HepG2 (cell line): ENCODE data around the gene DCST2. TPM values are rescaled to one million over a fixed set of nuclear protein-coding genes. Genes with fewer than 3 reads are reported as not detected.

Experiments
- ATAC-seq: fragments of 200-7000 bp; cut with Tn5 transposase; 3 replicates; pipeline ENCODE4 v1.9.1; 2020; ENCODE audit warnings: mild to moderate bottlenecking, moderate library complexity
- BruUV-seq: library from RNA; stranded (reverse); fragments of 400-500 nt; replicated peaks from 2 replicates; lab custom pipeline; 2021; lab: Mats Ljungman, UMichigan
- CTCF ChIA-PET: fragments of 300-600 bp; formaldehyde crosslinking; extraction: SDS; loops from one replicate; lab custom pipeline; 2021; ENCODE audit warnings: low total read pairs, inconsistent platforms, low intra/inter-chr PET ratio; lab: Yijun Ruan, JAX
- POLR2A ChIA-PET: fragments of 350-600 bp; sonication (Branson Sonifier 250); formaldehyde crosslinking; loops from one replicate; lab custom pipeline; 2020; ENCODE audit warnings: antibody characterized with exemption, inconsistent platforms; lab: Yijun Ruan, JAX
- DNase-seq: peaks from one replicate; pipeline ENCODE4 v3.0.0-alpha.2; 2015; ENCODE audit warnings: low spot score
- FAIRE-seq: peaks from 3 replicates; lab custom pipeline; 2011; peaks lifted over from hg19 to GRCh38; lab: Jason Lieb, UNC
- H2AFZ ChIP-seq: one replicate; pipeline ENCODE4 v1.6.1; 2011; ENCODE audit warnings: low read length, inconsistent platforms
- H3K27ac ChIP-seq: fragments of 300-600 bp; 3 replicates; pipeline ENCODE4 v1.8.0; 2011; ENCODE audit warnings: mixed run types, mild to moderate bottlenecking, mixed read lengths, low read length, inconsistent platforms; ENCODE audit not compliant: insufficient read depth; ENCODE audit errors: extremely low read length
- H3K27me3 ChIP-seq, 2 experiments: fragments of 200-600 bp in 1 of 2; 2 replicates in 1 of 2; 3 replicates in 1 of 2; pipeline versions ENCODE4 v1.6.0 to v1.8.0; 2011; ENCODE audit warnings: low read length in 2 of 2, mild to moderate bottlenecking in 2 of 2, moderate library complexity in 2 of 2, inconsistent platforms in 1 of 2; ENCODE audit not compliant: insufficient read depth in 2 of 2, control insufficient read depth in 1 of 2
- H3K36me3 ChIP-seq, 2 experiments: fragments of 200-600 bp in 1 of 2; replicated peaks in 1 of 2; 2 replicates in 1 of 2; 3 replicates in 1 of 2; pipeline versions ENCODE4 v1.5.1 to v1.8.0; 2011; ENCODE audit warnings: low read length in 2 of 2, inconsistent platforms in 1 of 2; ENCODE audit not compliant: insufficient read depth in 2 of 2, control insufficient read depth in 1 of 2
- H3K4me1 ChIP-seq: 2 replicates; pipeline ENCODE4 v1.5.1; 2012; ENCODE audit warnings: low read length, inconsistent platforms; ENCODE audit not compliant: insufficient read depth
- H3K4me2 ChIP-seq: 2 replicates; pipeline ENCODE4 v1.6.0; 2011; ENCODE audit warnings: low read depth, low read length, inconsistent platforms
- H3K4me3 ChIP-seq, 3 experiments: fragments of 200-600 bp in 1 of 3; sonication (generic), shearing (Covaris generic) in 1 of 3; replicated peaks in 1 of 3; 2 replicates each; pipeline ENCODE4 v1.5.1; 2011 to 2016; ENCODE audit warnings: low read length in 3 of 3, inconsistent platforms in 2 of 3, low read depth in 2 of 3, mild to moderate bottlenecking in 2 of 3, control low read depth in 1 of 3, mixed read lengths in 1 of 3; ENCODE audit not compliant: insufficient read depth in 1 of 3
- H3K79me2 ChIP-seq: one replicate; pipeline ENCODE4 v1.6.1; 2011; ENCODE audit warnings: low read length, inconsistent platforms; ENCODE audit not compliant: insufficient read depth
- H3K9ac ChIP-seq: 2 replicates; pipeline ENCODE4 v1.6.0; 2011; ENCODE audit warnings: mild to moderate bottlenecking, low read depth, low read length, inconsistent platforms; ENCODE audit not compliant: insufficient read depth
- H3K9me3 ChIP-seq: 2 replicates; pipeline ENCODE4 v1.5.1; 2012; ENCODE audit warnings: mild to moderate bottlenecking, low read length
- H4K20me1 ChIP-seq: 2 replicates; pipeline ENCODE4 v1.6.0; 2011; ENCODE audit warnings: inconsistent platforms, mild to moderate bottlenecking, low read length, moderate library complexity; ENCODE audit not compliant: insufficient read depth
- AGO2 ChIP-seq: fragments of 200-400 bp; formaldehyde crosslinking; optimal IDR thresholded peaks from 2 replicates; pipeline ENCODE3; 2017; ENCODE audit warnings: mild to moderate bottlenecking, low read depth, low read length, moderate library complexity
- HNRNPUL1 ChIP-seq: fragments of 200-400 bp; formaldehyde crosslinking; IDR thresholded peaks from 2 replicates; pipeline ENCODE4 v1.6.1; 2017; ENCODE audit warnings: low read depth, mild to moderate bottlenecking, low read length, moderate library complexity
- PAXIP1 ChIP-seq: sonication (generic); formaldehyde crosslinking; conservative IDR thresholded peaks from 2 replicates; pipeline ENCODE4 v1.4.0; 2020; ENCODE audit warnings: mild to moderate bottlenecking, missing genetic modification reagents, moderate library complexity
- SETDB1 ChIP-seq: sonication (generic); formaldehyde crosslinking; IDR thresholded peaks from 2 replicates; pipeline ENCODE4 v1.5.1; 2020; ENCODE audit warnings: missing genetic modification reagents, mild to moderate bottlenecking, borderline replicate concordance
- whole genome bisulfite sequencing: methylation state at CpG from one replicate; pipeline ENCODE4 v1.1.6; 2017; ENCODE audit warnings: low lambda C conversion rate; 5-methylcytosine and 5-hydroxymethylcytosine counted together
- in situ Hi-C: cut with HindIII; loops from 2 replicates; pipeline ENCODE4 v1.10.0; 2017; ENCODE audit warnings: low pct_unique_long_range_greater_than_20kb; ENCODE audit not compliant: extremely low pct_ligation_motif_present
- intact Hi-C: fragments of 100-400 bp; cut with micrococcal nuclease; formaldehyde crosslinking; loops from one replicate; pipeline ENCODE4 v1.10.0; 2022; ENCODE audit not compliant: unreplicated experiment
- microRNA-seq: library from miRNA; unstranded; fragments of <30 nt; microRNA quantifications from one replicate; pipeline ENCODE4, GENCODE V29; 2020
- polyA plus RNA-seq, 8 experiments: library from polyadenylated mRNA; depleted of rRNA in 3 of 8; stranded (reverse) in 7 of 8; unstranded in 1 of 8; fragments of >200 nt; fragmentation: Illumina TruSeq in 4 of 8; extraction: Trizol in 4 of 8; gene quantifications; 2 replicates each; pipeline versions ENCODE4 v1.2.1 to v1.2.3, GENCODE V29; 2011 to 2016; ENCODE audit warnings: low read depth in 4 of 8, missing spikeins in 1 of 8, mixed read lengths in 1 of 8; ENCODE audit not compliant: insufficient read depth in 1 of 8
- small RNA-seq, 3 experiments: library from RNA; depleted of rRNA; stranded (forward); fragments of <200 nt; gene quantifications; one replicate each; pipeline ENCODE3, GENCODE V24; 2012; ENCODE audit warnings: low read depth in 2 of 3, low replicate concordance in 1 of 3; ENCODE audit not compliant: insufficient read length in 3 of 3, insufficient read depth in 2 of 3
- total RNA-seq, 5 experiments: library from RNA; depleted of rRNA; stranded (reverse); fragments of >200 nt; fragmentation: Illumina TruSeq; extraction: Trizol; gene quantifications; 2 replicates each; pipeline ENCODE4 v1.2.3, GENCODE V29; 2016; ENCODE audit warnings: low read depth in 1 of 5
- TF ChIP-seq, protein P1 (sequence below): sonication (generic); formaldehyde crosslinking; IDR thresholded peaks from 2 replicates; pipeline ENCODE4 v1.5.0; 2020; ENCODE audit warnings: mild to moderate bottlenecking, missing genetic modification reagents

Gene DCST2
- total and polyA plus RNA-seq, 2 of the 13 experiments (the other 11 are each of a cell fraction or from before 2014, with no cell fraction given) = 0.74 TPM; not detected in 1

- no TSS peak for BruUV-seq
- in situ Hi-C loops = no loop called here
- H3K4me3 ChIP-seq = peak overlapping the region in 1 of 3 experiments; percentile 75; a peak in 2 of 6 replicates
Observed at GRCh38 chr1:154968731-154969130, 64.8 kb downstream of the DCST2 start.

More at GRCh38 chr1:154968731-154969130, 64.8 kb downstream of the DCST2 start:
- Histone ChIP-seq H3K79me2 (peaks cover 41% of the 10 kb centered on the region), H3K9me3 (no peaks in the 10 kb centered on the region), H3K9ac (peak overlapping the region; percentile 63; the same call in 1 of the 2 replicates), H4K20me1 (no peaks in the 10 kb centered on the region)
- TF ChIP-seq PAXIP1 (no peak), SETDB1 (CRISPR knock-in tag) (no peak), HNRNPUL1 (no peak), AGO2 (peak; percentile 19)
- TF ChIP-seq, protein P1, sequence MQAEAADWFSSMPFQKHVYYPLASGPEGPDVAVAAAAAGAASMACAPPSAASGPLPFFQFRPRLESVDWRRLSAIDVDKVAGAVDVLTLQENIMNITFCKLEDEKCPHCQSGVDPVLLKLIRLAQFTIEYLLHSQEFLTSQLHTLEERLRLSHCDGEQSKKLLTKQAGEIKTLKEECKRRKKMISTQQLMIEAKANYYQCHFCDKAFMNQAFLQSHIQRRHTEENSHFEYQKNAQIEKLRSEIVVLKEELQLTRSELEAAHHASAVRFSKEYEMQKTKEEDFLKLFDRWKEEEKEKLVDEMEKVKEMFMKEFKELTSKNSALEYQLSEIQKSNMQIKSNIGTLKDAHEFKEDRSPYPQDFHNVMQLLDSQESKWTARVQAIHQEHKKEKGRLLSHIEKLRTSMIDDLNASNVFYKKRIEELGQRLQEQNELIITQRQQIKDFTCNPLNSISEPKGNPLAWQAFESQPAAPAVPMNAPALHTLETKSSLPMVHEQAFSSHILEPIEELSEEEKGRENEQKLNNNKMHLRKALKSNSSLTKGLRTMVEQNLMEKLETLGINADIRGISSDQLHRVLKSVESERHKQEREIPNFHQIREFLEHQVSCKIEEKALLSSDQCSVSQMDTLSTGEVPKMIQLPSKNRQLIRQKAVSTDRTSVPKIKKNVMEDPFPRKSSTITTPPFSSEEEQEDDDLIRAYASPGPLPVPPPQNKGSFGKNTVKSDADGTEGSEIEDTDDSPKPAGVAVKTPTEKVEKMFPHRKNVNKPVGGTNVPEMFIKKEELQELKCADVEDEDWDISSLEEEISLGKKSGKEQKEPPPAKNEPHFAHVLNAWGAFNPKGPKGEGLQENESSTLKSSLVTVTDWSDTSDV (CRISPR knock-in tag) = no peak
- TF ChIP-seq, all 625 proteins: peak for 1
- H3K36me3 ChIP-seq = peaks cover 21 to 49% of the 10 kb centered on the region in 2 experiments
- ChIA-PET POLR2A (no interaction called here), CTCF (no interaction called here)
- no peak for ATAC-seq
- H3K27me3 ChIP-seq = no peaks in the 10 kb centered on the region
- intact Hi-C loops = no loop called here
- no peak overlapping the region for H2AFZ ChIP-seq
- 91% methylated on average over 3 of the region's 3 CpGs for WGBS
- peak overlapping the region; percentile 38 for H3K27ac ChIP-seq
- FAIRE-seq = no peak
- peaks cover 77% of the 10 kb centered on the region for H3K4me1 ChIP-seq
- no peak for DNase-seq
- H3K4me2 ChIP-seq = peak overlapping the region; percentile 100

Small RNA genes within 50 kb of the gene (microRNA-seq; reads per million reads assigned to microRNA genes)
- not detected for gene MIR4258

Small RNA genes within 50 kb of the gene (small RNA-seq; reads per million reads assigned to genes)
- 0 reads per million in 3 experiments for gene MIR4258

Other genes starting within 250 kb of the DCST2 start
- gene KCNN3, start 163.5 kb downstream of the DCST2 start, total RNA-seq (2016; rRNA removed; fragmentation: Illumina TruSeq; extraction: Trizol) = not detected in 2 replicates
- 0.01 TPM in 1 of 2 replicates, not detected in the other for gene KCNN3, start 163.5 kb downstream of the DCST2 start, polyA plus RNA-seq (2011; rRNA removed)
- gene PMVK, start 97.1 kb downstream of the DCST2 start, total RNA-seq (2016; rRNA removed; fragmentation: Illumina TruSeq; extraction: Trizol) = 3.9 and 7.5 TPM in 2 replicates
- 12.6 and 17.4 TPM in 2 replicates for gene PMVK, start 97.1 kb downstream of the DCST2 start, polyA plus RNA-seq (2011; rRNA removed)
- gene PBXIP1, start 77.7 kb downstream of the DCST2 start, total RNA-seq (2016; rRNA removed; fragmentation: Illumina TruSeq; extraction: Trizol) = 7.3 and 16.3 TPM in 2 replicates
- gene PBXIP1, start 77.7 kb downstream of the DCST2 start, polyA plus RNA-seq (2011; rRNA removed) = 31.9 and 40.0 TPM in 2 replicates
- 20.3 and 21.3 TPM in 2 replicates for gene PYGO2, start 72.0 kb downstream of the DCST2 start, total RNA-seq (2016; rRNA removed; fragmentation: Illumina TruSeq; extraction: Trizol)
- gene PYGO2, start 72.0 kb downstream of the DCST2 start, polyA plus RNA-seq (2011; rRNA removed) = 21.8 and 24.3 TPM in 2 replicates
- 52.0 and 55.0 TPM in 2 replicates for gene SHC1, start 63.0 kb downstream of the DCST2 start, total RNA-seq (2016; rRNA removed; fragmentation: Illumina TruSeq; extraction: Trizol)
- gene SHC1, start 63.0 kb downstream of the DCST2 start, polyA plus RNA-seq (2011; rRNA removed) = 137 and 146 TPM in 2 replicates
- gene CKS1B, start 59.1 kb downstream of the DCST2 start, total RNA-seq (2016; rRNA removed; fragmentation: Illumina TruSeq; extraction: Trizol) = 217 and 268 TPM in 2 replicates
- 122 and 222 TPM in 2 replicates for gene CKS1B, start 59.1 kb downstream of the DCST2 start, polyA plus RNA-seq (2011; rRNA removed)
- gene FLAD1, start 50.4 kb downstream of the DCST2 start, total RNA-seq (2016; rRNA removed; fragmentation: Illumina TruSeq; extraction: Trizol) = 32.8 and 32.9 TPM in 2 replicates
- 25.9 and 30.3 TPM in 2 replicates for gene FLAD1, start 50.4 kb downstream of the DCST2 start, polyA plus RNA-seq (2011; rRNA removed)
- 0.29 TPM in 1 of 2 replicates, not detected in the other for gene LENEP, start 40.2 kb downstream of the DCST2 start, total RNA-seq (2016; rRNA removed; fragmentation: Illumina TruSeq; extraction: Trizol)
- gene LENEP, start 40.2 kb downstream of the DCST2 start, polyA plus RNA-seq (2011; rRNA removed) = not detected in 2 replicates
- 10.1 and 15.5 TPM in 2 replicates for gene ZBTB7B, start 31.0 kb downstream of the DCST2 start, total RNA-seq (2016; rRNA removed; fragmentation: Illumina TruSeq; extraction: Trizol)
- gene ZBTB7B, start 31.0 kb downstream of the DCST2 start, polyA plus RNA-seq (2011; rRNA removed) = 17.5 and 22.3 TPM in 2 replicates
- not detected in 2 replicates for gene DCST1, start within 50 bp of the DCST2 start, total RNA-seq (2016; rRNA removed; fragmentation: Illumina TruSeq; extraction: Trizol)
- gene DCST1, start within 50 bp of the DCST2 start, polyA plus RNA-seq (2011; rRNA removed) = 0.04 TPM in 1 of 2 replicates, not detected in the other
- gene ADAM15, start 17.5 kb upstream of the DCST2 start, total RNA-seq (2016; rRNA removed; fragmentation: Illumina TruSeq; extraction: Trizol) = 12.3 and 25.6 TPM in 2 replicates
- 17.9 and 24.0 TPM in 2 replicates for gene ADAM15, start 17.5 kb upstream of the DCST2 start, polyA plus RNA-seq (2011; rRNA removed)
- gene EFNA4, start 30.0 kb upstream of the DCST2 start, total RNA-seq (2016; rRNA removed; fragmentation: Illumina TruSeq; extraction: Trizol) = 9.3 and 17.2 TPM in 2 replicates
- 12.0 and 13.9 TPM in 2 replicates for gene EFNA4, start 30.0 kb upstream of the DCST2 start, polyA plus RNA-seq (2011; rRNA removed)
- 1.0 and 1.6 TPM in 2 replicates for gene EFNA3, start 45.1 kb upstream of the DCST2 start, total RNA-seq (2016; rRNA removed; fragmentation: Illumina TruSeq; extraction: Trizol)
- 5.7 and 6.8 TPM in 2 replicates for gene EFNA3, start 45.1 kb upstream of the DCST2 start, polyA plus RNA-seq (2011; rRNA removed)
- 41.2 and 81.8 TPM in 2 replicates for gene EFNA1, start 94.1 kb upstream of the DCST2 start, total RNA-seq (2016; rRNA removed; fragmentation: Illumina TruSeq; extraction: Trizol)
- gene EFNA1, start 94.1 kb upstream of the DCST2 start, polyA plus RNA-seq (2011; rRNA removed) = 874 and 1,163 TPM in 2 replicates
- gene SLC50A1, start 102.1 kb upstream of the DCST2 start, total RNA-seq (2016; rRNA removed; fragmentation: Illumina TruSeq; extraction: Trizol) = 16.4 and 22.5 TPM in 2 replicates
- 46.8 and 49.5 TPM in 2 replicates for gene SLC50A1, start 102.1 kb upstream of the DCST2 start, polyA plus RNA-seq (2011; rRNA removed)
- gene DPM3, start 106.8 kb upstream of the DCST2 start, total RNA-seq (2016; rRNA removed; fragmentation: Illumina TruSeq; extraction: Trizol) = 14.8 and 23.2 TPM in 2 replicates
- 53.4 and 61.7 TPM in 2 replicates for gene DPM3, start 106.8 kb upstream of the DCST2 start, polyA plus RNA-seq (2011; rRNA removed)
- 48.5 and 79.4 TPM in 2 replicates for gene KRTCAP2, start 139.5 kb upstream of the DCST2 start, total RNA-seq (2016; rRNA removed; fragmentation: Illumina TruSeq; extraction: Trizol)
- gene KRTCAP2, start 139.5 kb upstream of the DCST2 start, polyA plus RNA-seq (2011; rRNA removed) = 77.3 and 89.3 TPM in 2 replicates
- 0.04 and 0.08 TPM in 2 replicates for gene TRIM46, start 140.1 kb upstream of the DCST2 start, total RNA-seq (2016; rRNA removed; fragmentation: Illumina TruSeq; extraction: Trizol)
- 0.09 and 0.12 TPM in 2 replicates for gene TRIM46, start 140.1 kb upstream of the DCST2 start, polyA plus RNA-seq (2011; rRNA removed)
- gene THBS3, start 174.1 kb upstream of the DCST2 start, total RNA-seq (2016; rRNA removed; fragmentation: Illumina TruSeq; extraction: Trizol) = 0.39 and 0.86 TPM in 2 replicates
- gene THBS3, start 174.1 kb upstream of the DCST2 start, polyA plus RNA-seq (2011; rRNA removed) = 3.6 and 4.4 TPM in 2 replicates
- 64.5 and 71.5 TPM in 2 replicates for gene MTX1, start 174.9 kb upstream of the DCST2 start, total RNA-seq (2016; rRNA removed; fragmentation: Illumina TruSeq; extraction: Trizol)
- gene MTX1, start 174.9 kb upstream of the DCST2 start, polyA plus RNA-seq (2011; rRNA removed) = 72.6 and 85.1 TPM in 2 replicates
- 4.1 and 6.2 TPM in 2 replicates for gene ENTREP3, start 221.7 kb upstream of the DCST2 start, total RNA-seq (2016; rRNA removed; fragmentation: Illumina TruSeq; extraction: Trizol)
- gene ENTREP3, start 221.7 kb upstream of the DCST2 start, polyA plus RNA-seq (2011; rRNA removed) = 9.9 and 11.9 TPM in 2 replicates
- gene SCAMP3, start 228.6 kb upstream of the DCST2 start, total RNA-seq (2016; rRNA removed; fragmentation: Illumina TruSeq; extraction: Trizol) = 27.0 and 46.8 TPM in 2 replicates
- gene SCAMP3, start 228.6 kb upstream of the DCST2 start, polyA plus RNA-seq (2011; rRNA removed) = 83.3 and 92.5 TPM in 2 replicates
- 10.1 and 20.1 TPM in 2 replicates for gene CLK2, start 239.7 kb upstream of the DCST2 start, total RNA-seq (2016; rRNA removed; fragmentation: Illumina TruSeq; extraction: Trizol)
- gene CLK2, start 239.7 kb upstream of the DCST2 start, polyA plus RNA-seq (2011; rRNA removed) = 73.5 and 74.0 TPM in 2 replicates
- gene HCN3, start 243.7 kb upstream of the DCST2 start, total RNA-seq (2016; rRNA removed; fragmentation: Illumina TruSeq; extraction: Trizol) = 1.3 and 2.4 TPM in 2 replicates
- gene HCN3, start 243.7 kb upstream of the DCST2 start, polyA plus RNA-seq (2011; rRNA removed) = 10.2 and 15.0 TPM in 2 replicates